ENCODE results near the gene MIPOL1.
"Not testable (repeated sequence)": the region's sequence is repeated elsewhere in the genome, so short reads cannot be mapped to it uniquely, and the experiment has no call there.

Gene MIPOL1

GRCh38 chr14:37198907-37199306 lies 1.2 kb downstream of the MIPOL1 start:
- H3K27me3 Mint-ChIP-seq: peaks cover 20 to 35% of the 10 kb centered on the region in 2 donors

GRCh38 chr14:37201724-37202123 lies 4.0 kb downstream of the MIPOL1 start:
- no peak for ATAC-seq (replicated peaks)
- Mint-ChIP-seq H3K4me1 (peaks cover 6 to 14% of the 10 kb centered on the region in 2 donors), H3K9me3 (peaks cover 4 to 12% of the 10 kb centered on the region in 2 donors), H3K36me3 (peaks cover 0 to 2% of the 10 kb centered on the region in 2 donors), H3K27me3 (peaks cover 16 to 20% of the 10 kb centered on the region in 2 donors), H3K4me3 (no peak overlapping the region), H3K27ac (no peak overlapping the region)
- DNase-seq: no peak

More at GRCh38 chr14:37198907-37199306, 1.2 kb downstream of the MIPOL1 start:
- no peak overlapping the region for H3K27ac Mint-ChIP-seq
- peaks cover 6 to 14% of the 10 kb centered on the region in 2 donors for H3K4me1 Mint-ChIP-seq
- ATAC-seq (replicated peaks): no peak
- peaks cover 0 to 3% of the 10 kb centered on the region in 2 donors for H3K9me3 Mint-ChIP-seq
- no peak overlapping the region for H3K4me3 Mint-ChIP-seq
- peaks cover 0 to 2% of the 10 kb centered on the region in 2 donors for H3K36me3 Mint-ChIP-seq
- no peak for DNase-seq

GRCh38 chr14:37202265-37202664 lies 4.5 kb downstream of the MIPOL1 start:
- Mint-ChIP-seq H3K4me1 (peaks cover 6 to 12% of the 10 kb centered on the region in 2 donors), H3K36me3 (peaks cover 0 to 2% of the 10 kb centered on the region in 2 donors), H3K27ac (no peak overlapping the region), H3K27me3 (peaks cover 14 to 15% of the 10 kb centered on the region in 2 donors), H3K9me3 (peaks cover 4 to 14% of the 10 kb centered on the region in 2 donors), H3K4me3 (no peak overlapping the region)
- DNase-seq: no peak
- no peak for ATAC-seq (replicated peaks)

- ATAC-seq (replicated peaks): no peak
- peaks cover 9% of the 10 kb centered on the region in 2 donors for H3K27me3 Mint-ChIP-seq
- no peaks in the 10 kb centered on the region for H3K36me3 Mint-ChIP-seq
- H3K4me3 Mint-ChIP-seq: no peak overlapping the region
- peaks cover 2 to 7% of the 10 kb centered on the region in 2 donors for H3K4me1 Mint-ChIP-seq
- H3K27ac Mint-ChIP-seq: no peak overlapping the region
- H3K9me3 Mint-ChIP-seq: peaks cover 4 to 13% of the 10 kb centered on the region in 2 donors
- no peak for DNase-seq
Measured at GRCh38 chr14:37202812-37203211, 5.1 kb downstream of the MIPOL1 start.

GRCh38 chr14:37203423-37203822 lies 5.7 kb downstream of the MIPOL1 start:
- Mint-ChIP-seq H3K9me3 (peaks cover 4 to 12% of the 10 kb centered on the region in 2 donors), H3K36me3 (no peaks in the 10 kb centered on the region), H3K27ac (no peak overlapping the region), H3K27me3 (peaks cover 3% of the 10 kb centered on the region in 2 donors), H3K4me3 (no peak overlapping the region), H3K4me1 (peaks cover 0 to under 1% of the 10 kb centered on the region in 2 donors)
- no peak for DNase-seq
- ATAC-seq (replicated peaks): peak in 1 of 2 donors; percentile 16

GRCh38 chr14:37205623-37206605 lies 8.2 kb downstream of the MIPOL1 start:
- ATAC-seq (replicated peaks); H3K27me3 Mint-ChIP-seq; H3K27ac Mint-ChIP-seq; H3K4me3 Mint-ChIP-seq; DNase-seq; H3K36me3 Mint-ChIP-seq; H3K4me1 Mint-ChIP-seq: not testable (repeated sequence)
- H3K9me3 Mint-ChIP-seq: peaks cover 4 to 12% of the 10 kb centered on the region in 2 donors

GRCh38 chr14:37209617-37210016 lies 11.9 kb downstream of the MIPOL1 start:
- not testable (repeated sequence) for H3K27me3 Mint-ChIP-seq; H3K27ac Mint-ChIP-seq; H3K4me3 Mint-ChIP-seq; H3K4me1 Mint-ChIP-seq; H3K9me3 Mint-ChIP-seq; ATAC-seq (replicated peaks); H3K36me3 Mint-ChIP-seq; DNase-seq

GRCh38 chr14:37210448-37210847 lies 12.7 kb downstream of the MIPOL1 start:
- no peaks in the 10 kb centered on the region for H3K27me3 Mint-ChIP-seq
- H3K27ac Mint-ChIP-seq: no peak overlapping the region
- H3K36me3 Mint-ChIP-seq: no peaks in the 10 kb centered on the region
- H3K9me3 Mint-ChIP-seq: peaks cover 5 to 6% of the 10 kb centered on the region in 2 donors
- no peak for ATAC-seq (replicated peaks)
- DNase-seq: no peak
- no peak overlapping the region for H3K4me3 Mint-ChIP-seq
- no peaks in the 10 kb centered on the region for H3K4me1 Mint-ChIP-seq

- ATAC-seq (replicated peaks) (no peak), DNase-seq (no peak)
- peaks cover 2 to 4% of the 10 kb centered on the region in 2 donors for H3K9me3 Mint-ChIP-seq
- no peak overlapping the region for H3K4me3 Mint-ChIP-seq
- no peak overlapping the region for H3K27ac Mint-ChIP-seq
- no peaks in the 10 kb centered on the region for H3K4me1 Mint-ChIP-seq
- H3K27me3 Mint-ChIP-seq: no peaks in the 10 kb centered on the region
- no peaks in the 10 kb centered on the region for H3K36me3 Mint-ChIP-seq
Measured at GRCh38 chr14:37213016-37213415, 15.3 kb downstream of the MIPOL1 start.

GRCh38 chr14:37215345-37215744 lies 17.6 kb downstream of the MIPOL1 start:
- no peak for ATAC-seq (replicated peaks)
- Mint-ChIP-seq H3K4me1 (no peaks in the 10 kb centered on the region), H3K4me3 (no peak overlapping the region), H3K9me3 (peaks cover 3 to 4% of the 10 kb centered on the region in 2 donors), H3K27me3 (no peaks in the 10 kb centered on the region), H3K36me3 (no peaks in the 10 kb centered on the region), H3K27ac (no peak overlapping the region)
- no peak for DNase-seq

GRCh38 chr14:37221073-37221472 lies 23.3 kb downstream of the MIPOL1 start:
- H3K9me3 Mint-ChIP-seq: peaks cover 9 to 14% of the 10 kb centered on the region in 2 donors
- DNase-seq (no peak), ATAC-seq (replicated peaks) (no peak)
- H3K27me3 Mint-ChIP-seq: no peaks in the 10 kb centered on the region
- no peak overlapping the region for H3K27ac Mint-ChIP-seq
- peaks cover 0 to 3% of the 10 kb centered on the region in 2 donors for H3K36me3 Mint-ChIP-seq
- no peak overlapping the region for H3K4me3 Mint-ChIP-seq
- no peaks in the 10 kb centered on the region for H3K4me1 Mint-ChIP-seq

GRCh38 chr14:37223947-37224474 lies 26.3 kb downstream of the MIPOL1 start:
- DNase-seq (no peak), ATAC-seq (replicated peaks) (no peak)
- Mint-ChIP-seq H3K36me3 (peaks cover 0 to 3% of the 10 kb centered on the region in 2 donors), H3K9me3 (peaks cover 14 to 17% of the 10 kb centered on the region in 2 donors), H3K4me1 (no peaks in the 10 kb centered on the region), H3K27me3 (no peaks in the 10 kb centered on the region), H3K4me3 (no peak overlapping the region), H3K27ac (no peak overlapping the region)

- H3K9me3 Mint-ChIP-seq: peaks cover 14 to 17% of the 10 kb centered on the region in 2 donors
- DNase-seq; H3K36me3 Mint-ChIP-seq; H3K4me3 Mint-ChIP-seq; H3K27ac Mint-ChIP-seq; H3K27me3 Mint-ChIP-seq; ATAC-seq (replicated peaks); H3K4me1 Mint-ChIP-seq: not testable (repeated sequence)
Measured at GRCh38 chr14:37225668-37226067, 27.9 kb downstream of the MIPOL1 start.

GRCh38 chr14:37230551-37231194 lies 32.9 kb downstream of the MIPOL1 start:
- Mint-ChIP-seq H3K27ac (no peak overlapping the region), H3K4me1 (no peaks in the 10 kb centered on the region), H3K27me3 (no peaks in the 10 kb centered on the region), H3K4me3 (no peak overlapping the region), H3K36me3 (no peaks in the 10 kb centered on the region), H3K9me3 (peaks cover 9% of the 10 kb centered on the region in 2 donors)
- DNase-seq (no peak), ATAC-seq (replicated peaks) (peak; percentile 56 to 69)
